Measurements from ENCODE around the gene SLC9C2.
"Not testable (repeated sequence)": the region's sequence is repeated elsewhere in the genome, so short reads cannot be mapped to it uniquely, and the experiment has no call there.

Gene SLC9C2

DNA sequence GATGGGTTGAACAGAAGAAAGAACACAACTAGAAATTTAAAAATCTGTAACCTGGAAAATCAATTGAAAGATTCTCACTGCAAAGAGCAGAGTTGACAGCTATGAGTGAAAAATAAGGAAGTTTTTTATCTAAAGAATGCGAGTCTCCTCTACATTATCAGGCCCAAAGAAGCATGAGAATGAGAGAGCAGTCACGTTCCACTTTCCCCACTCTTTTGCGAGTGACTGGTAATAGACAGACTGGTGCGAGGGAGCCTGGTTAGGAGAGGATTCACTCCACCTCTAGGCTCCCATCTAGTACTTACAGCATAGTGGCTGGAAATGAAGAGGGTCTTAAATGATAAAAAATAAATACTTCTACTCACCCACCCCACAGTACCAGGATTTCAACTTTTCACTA is 73.8 kb downstream of the SLC9C2 start:
- DNase-seq, result no peak

DNA sequence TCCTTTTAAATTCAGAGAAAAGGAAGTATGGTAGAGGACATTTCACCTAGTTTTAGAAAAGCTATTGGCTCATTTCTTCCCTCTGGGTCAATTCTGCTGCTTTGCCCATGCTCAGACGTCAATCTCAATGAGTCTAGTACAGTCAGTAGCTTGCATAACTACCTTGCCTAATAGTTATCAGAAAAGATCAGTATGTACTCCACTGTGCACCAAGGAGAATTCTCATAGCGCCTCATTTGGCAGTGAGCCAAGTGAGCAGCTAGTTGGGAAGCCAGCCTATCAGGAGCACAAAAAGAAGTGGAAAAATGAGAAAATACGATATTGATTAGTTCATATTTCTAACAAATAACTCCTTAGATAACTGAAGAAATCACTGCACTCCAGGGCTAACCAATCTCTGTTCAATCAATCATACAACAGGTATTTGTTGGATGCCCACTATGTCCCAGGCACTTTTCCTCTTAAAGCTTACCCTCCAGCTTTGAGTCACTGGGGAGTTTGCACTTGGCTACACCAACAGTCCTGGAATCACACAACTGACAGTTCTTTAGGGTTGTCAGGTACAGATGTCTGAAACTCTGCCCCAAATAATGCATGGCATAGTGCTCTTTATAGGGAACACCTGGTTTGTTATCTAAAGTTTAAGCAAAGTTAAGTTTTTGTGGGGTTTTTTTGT is 75.6 kb downstream of the SLC9C2 start:
- no peak for DNase-seq

DNA sequence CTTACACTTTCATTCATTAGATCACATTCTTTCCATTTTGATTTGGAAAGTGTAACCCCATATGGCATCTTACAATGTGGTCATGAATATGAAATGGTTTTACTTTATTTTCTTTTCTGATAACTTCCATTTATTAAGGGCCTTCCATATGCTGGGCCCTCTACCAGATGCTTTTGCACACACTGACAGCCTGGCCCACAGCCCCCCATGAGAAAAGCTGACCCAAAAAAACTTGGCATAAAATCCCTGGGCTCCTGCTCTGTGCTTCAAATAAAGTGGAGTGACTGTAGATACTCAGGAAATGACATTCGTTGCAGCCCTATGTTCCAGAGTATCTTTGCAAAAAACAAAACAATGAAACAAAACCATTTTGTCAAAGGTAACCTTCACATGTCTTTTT is 76.9 kb downstream of the SLC9C2 start:
- DNase-seq, result no peak

DNA sequence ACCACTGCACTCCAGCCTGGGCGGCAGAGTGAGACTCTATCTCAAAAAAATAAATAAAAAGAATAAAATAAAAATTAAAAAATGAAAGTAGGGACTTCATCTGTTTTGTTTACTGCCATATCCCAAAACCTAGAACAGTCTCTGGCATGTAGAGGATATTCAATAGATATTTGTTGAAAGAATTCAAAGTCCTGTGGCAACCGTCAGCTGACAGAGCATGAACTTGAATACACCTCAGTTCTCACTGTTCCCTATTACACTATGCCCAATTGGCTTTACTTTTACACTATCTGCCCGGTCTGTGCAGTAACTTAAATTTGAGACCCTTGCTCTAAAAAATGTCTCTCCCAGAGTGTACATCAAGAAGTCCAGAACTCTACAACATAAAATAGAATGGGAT is 79.5 kb downstream of the SLC9C2 start:
- DNase-seq, result no peak

DNA sequence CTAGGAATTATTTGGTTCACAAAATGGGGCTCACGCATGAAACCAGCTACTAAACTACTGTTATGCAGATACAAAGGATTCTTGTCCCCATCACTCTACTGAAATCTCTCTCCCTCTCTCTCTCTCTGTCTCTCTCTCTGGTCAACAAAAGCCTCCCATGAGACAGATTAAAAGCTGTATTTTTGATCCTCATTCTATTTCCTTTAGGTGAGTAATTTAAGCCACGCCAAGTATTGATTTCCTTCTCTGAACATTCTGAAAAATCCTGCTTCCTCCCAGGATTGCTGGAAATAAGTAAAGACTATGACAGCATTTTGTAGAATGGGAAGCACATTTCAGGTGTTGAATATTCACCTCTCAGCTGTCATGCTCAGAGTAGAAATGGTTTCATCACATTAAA is 82.1 kb downstream of the SLC9C2 start:
- no peak for DNase-seq

DNA sequence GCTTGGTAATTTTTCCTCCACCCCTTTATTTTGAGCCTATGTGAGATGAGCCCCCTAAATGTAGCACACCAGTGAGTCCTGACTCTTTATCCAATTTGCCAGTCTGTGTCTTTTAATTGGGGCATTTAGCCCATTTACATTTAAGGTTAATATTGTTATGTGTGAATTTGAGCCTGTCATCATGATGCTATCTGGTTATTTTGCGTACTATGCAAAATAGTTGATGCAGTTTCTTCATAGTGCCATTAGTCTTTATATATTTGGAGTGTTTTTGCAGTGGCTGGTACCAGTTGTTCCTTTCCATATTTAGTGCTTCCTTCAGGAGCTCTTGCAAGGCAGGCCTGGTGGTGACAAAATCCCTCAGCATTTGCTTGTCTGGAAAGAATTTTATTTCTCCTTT is 88.4 kb downstream of the SLC9C2 start:
- not testable (repeated sequence) for DNase-seq

DNA sequence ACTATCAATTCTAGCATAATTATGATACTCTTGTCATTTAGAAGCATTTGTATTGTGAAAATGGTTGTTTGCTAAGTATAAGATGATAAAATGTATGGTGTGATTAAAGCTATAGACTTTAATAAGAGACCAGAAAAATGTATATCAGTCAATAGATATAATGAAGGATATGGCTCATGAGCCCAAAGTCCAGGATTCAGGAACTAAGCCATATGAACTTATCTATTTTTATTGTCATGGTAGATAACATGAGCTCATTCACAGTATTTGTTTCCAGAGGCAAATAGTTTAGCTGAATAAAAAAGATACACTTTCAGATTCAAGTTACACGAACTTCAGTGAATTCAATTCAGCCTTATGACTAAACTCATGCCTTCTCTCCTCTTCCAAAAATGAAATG is 93.1 kb downstream of the SLC9C2 start:
- no peak for DNase-seq

DNA sequence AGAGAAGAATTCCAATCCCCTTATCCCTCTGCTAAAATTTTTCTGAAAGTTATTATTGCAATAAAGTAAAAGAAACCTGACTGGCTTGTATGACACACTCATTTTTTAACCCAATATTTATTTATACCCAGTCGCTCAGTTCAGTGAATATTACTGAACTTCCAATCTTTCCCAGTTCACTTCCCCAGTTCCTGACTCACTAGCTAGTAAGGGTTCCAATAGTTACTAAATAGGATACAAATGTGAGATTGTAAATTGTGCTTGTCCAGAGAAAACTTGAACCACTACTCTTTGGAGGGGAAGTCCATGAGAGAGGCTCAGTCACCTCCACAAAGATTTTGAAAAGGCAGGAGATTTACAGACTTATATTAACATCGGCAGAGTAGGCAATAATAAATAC is 94.3 kb downstream of the SLC9C2 start:
- no peak for DNase-seq

DNA sequence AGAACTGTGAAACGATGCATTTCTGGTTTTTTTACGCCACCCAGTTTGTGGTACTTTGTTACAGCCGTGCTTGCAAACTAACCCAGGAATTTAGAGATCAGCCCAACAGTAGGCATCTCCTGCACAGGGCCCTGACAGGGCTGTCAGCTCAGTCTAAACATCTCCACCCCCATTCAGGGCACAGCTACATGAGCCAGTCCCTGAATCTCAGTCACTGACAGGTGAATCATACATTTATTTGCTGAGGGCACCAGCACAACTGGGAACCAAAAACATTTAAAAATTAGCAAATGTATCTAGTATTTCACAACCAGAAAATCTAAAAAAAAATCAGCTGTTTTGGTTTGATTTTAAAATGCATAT is 95.0 kb downstream of the SLC9C2 start:
- no peak for DNase-seq

DNA sequence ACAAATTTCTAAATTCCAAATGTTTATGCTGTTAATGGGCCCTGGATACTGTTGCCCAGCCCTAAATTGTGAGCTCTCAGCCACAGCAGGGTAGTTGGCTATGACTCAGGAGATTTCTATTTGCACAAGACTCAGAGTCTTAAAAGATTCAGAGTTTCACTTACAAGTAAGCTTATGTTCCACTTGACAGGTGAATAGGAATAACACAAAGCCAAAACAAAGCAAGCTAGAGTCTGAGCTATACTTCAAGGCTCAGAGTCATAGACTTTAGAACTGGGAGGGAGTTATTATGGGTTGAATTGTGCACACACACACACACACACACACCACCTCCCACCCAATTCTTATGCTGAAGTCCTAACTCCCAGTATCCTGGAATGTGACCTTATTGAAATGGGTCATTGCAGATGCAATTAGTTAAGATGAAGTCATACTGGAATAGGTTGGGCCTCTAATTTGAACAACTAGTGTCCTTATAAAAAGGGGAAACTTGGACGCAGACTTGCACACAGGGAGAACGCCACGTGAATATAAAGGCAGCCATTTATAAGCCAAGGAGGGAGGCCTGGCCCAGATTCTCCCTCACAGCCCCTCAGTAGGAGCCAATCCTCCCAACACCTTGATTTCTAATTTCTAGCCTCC is 95.5 kb downstream of the SLC9C2 start:
- no peak for DNase-seq

DNA sequence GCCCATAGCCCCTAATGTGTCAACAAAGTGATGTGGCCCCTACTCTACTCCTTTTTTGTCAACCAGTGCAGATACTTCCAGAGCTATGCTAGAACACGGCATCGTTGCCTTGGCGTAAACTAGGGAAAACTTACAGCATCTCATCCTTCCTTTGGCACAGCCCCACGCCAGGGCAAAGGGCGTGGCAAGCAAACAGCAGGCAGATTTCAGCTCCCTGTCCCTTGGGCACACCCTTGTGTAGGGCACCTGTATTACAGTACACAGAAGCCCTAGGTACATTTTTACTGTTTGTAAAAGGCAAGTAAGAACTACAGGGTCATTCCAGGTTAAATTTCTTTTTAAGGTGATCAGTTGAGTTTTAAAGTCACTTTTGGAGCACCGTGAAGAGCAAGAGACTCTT is 96.4 kb downstream of the SLC9C2 start:
- DNase-seq, result no peak

DNA sequence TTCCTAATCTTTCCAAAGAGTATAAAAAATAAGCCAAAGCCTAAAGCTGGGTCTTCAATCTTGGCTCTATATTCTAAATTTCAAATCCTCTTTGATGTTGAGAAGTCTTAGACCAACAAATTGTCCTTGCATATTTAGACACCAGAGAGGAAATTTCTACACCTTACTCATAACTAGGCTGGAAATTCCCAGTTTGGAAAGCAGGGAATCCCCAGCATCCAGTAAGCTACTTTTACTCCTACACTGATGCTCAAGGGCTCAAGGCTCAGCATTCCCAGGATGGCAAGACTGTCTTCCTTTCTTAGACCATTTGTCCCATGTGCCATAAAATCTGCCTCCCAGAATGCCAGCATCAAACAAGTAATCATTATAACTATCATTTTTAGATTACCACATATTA is 97.5 kb downstream of the SLC9C2 start:
- no peak for DNase-seq

DNA sequence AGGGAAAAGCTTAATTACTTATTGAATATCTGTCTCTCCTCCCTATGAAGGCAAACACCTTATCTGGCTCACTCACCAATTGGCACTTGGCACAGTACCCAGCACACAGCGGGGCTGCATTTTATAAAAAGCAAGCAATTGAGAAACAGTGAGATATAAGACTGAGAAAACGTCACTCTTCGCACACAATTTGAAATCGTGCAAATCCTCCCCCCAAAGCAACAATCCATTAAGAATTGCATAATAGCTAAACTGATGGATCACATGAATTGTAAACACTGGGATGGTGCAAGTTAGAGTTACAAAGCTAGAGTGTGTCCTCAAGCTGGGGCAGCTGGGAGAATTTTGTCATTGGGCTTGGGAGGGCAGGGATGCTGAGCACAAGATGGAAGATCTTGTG is 98.6 kb downstream of the SLC9C2 start:
- DNase-seq, result no peak

DNA sequence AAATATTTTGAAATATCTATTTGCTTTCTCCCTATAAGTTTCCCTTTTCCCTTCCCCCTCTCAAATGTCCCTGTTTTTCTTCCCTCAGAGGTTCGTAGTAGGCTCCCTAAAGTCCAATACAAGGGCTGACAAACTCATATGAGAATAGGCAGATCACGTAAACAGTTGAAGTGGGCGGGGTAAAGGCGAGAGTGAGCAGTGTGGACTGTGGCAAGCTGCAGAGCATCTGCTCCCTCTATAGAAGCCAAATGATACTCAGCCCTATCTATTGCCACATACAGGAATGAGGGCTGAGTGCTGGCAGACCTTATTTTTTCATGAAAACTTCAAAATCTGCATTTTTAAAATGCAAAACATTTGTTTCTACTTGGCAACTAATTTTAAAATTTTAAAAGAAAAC is 99.5 kb downstream of the SLC9C2 start:
- DNase-seq, result no peak

DNA sequence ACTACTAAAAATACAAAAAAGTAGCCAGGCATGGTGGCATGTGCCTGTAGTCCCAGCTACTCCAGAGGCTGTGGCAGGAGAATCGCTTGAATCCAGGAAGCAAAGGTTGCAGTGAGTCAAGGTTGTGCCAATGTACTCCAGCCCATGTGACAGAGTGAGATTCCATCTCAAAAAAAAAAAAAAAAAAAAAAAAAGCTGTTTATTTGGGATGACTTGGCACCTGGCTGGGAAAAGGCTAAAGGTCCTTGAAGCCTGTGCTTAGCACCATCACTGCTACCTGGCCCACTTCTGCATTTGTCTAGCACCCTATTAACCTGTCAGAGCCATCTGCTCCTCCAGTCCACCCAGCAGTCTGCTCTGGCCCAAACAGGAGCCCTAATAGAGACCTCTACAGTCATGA is 100.8 kb downstream of the SLC9C2 start:
- DNase-seq, result no peak

DNA sequence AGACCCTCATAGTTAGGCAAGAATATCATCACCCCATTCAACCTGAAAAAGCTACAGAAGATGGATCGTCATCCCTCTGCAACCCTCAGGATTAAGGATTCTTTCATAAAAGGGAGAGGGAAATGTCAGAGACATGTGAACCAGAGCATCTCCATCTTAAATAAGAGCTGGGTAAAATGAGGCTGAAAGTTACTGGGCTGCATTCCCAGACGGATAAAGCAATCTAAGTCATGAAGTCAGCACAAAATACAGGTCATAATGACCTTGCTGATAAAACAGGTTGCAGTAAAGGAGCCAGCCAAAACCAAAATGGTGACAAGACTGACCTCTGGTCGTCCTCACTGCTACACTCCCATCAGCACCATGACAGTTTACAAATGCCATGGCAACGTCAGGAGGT is 103.1 kb downstream of the SLC9C2 start:
- no peak for DNase-seq

DNA sequence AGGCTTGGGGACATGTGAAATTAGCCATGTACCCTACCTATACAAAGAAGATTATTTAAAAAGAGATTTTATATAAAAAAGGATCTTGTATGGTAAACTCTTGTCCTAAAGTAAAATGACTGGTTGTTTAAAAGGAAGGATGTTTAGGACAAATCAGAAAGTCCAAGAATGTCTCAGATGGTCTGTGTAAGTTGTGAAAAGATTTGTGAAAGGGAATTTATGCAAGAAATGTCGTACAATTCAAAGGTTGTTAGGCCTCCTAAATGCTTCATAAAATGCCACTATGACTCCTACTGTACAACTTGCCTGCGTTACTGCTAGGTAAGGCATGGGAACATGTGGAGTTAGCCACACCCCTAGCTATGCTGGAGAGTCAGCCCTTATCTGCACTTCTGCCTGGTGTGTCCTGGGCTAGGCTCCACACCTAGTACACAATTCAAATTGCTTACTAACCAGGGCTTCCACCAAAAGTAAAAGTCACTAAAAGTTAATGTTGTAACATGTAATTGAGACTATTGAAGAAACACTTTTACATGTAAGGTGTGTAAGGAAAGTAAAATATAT is 106.0 kb downstream of the SLC9C2 start:
- DNase-seq, result no peak

DNA sequence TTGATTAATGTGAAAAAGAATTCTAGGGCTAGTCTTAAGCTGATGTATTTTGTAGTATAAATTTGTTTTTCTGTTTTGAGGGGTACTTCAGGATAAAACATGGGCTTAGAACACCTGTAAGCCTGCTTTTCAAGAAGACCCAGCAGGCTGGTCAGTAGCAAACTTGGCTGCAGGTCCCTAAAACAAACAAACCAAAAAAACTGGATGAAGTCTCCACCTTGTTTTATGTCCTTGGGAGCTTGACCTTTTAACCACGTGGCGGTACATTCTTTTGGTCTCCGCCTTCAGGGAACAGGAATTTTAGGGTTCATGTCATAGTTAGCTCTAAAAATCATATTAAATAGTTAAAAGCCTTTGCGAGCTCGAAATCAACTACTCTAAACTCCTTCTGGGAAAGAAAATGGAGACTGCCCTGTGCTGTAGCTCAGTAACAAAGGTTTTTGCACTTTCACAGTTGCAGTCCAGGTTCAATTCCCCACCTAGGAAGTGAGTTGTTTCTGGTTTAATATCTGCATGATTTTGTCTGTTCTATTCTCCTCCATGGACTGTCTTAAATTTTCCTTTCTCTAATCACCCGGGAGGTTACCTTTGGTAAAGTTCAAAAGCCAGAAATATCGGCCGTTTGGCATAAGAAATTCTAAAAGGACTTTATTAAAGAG is 107.1 kb downstream of the SLC9C2 start:
- DNase-seq, result no peak

DNA sequence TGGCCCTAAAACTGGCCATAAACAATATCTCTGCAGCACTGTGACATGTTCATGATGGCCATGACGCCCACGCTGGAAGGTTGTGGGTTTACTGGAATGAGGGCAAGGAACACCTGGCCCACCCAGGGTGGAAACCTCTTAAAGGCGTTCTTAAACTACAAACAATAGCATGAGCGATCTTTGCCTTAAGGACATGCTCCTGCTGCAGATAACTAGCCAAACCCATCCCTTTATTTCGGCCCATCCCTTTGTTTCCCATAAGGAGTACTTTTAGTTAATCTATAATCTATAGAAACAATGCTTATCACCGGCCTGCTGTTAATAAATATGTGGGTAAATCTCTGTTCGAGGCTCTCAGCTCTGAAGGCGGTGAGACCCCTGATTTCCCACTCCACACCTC is 109.7 kb downstream of the SLC9C2 start:
- not testable (repeated sequence) for DNase-seq

DNA sequence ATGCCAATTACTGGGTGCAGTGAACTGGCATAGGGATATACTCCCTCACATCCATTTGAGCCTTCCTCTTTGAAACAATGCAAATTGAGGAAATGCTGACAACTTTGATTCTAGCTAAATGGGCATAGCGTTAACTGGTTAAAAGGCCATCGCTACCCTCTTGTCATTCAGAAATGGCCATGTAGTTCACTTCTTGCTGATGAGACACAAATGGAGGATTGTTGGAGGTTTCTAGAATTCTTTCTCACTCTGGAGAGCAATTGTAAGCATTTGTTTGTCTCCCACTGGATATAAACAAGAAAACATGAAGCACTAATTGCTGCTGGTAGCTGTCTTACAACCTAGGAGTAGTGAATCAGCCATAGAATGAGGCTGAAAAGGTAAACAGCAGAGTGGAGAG is 111.4 kb downstream of the SLC9C2 start:
- DNase-seq, result no peak

DNA sequence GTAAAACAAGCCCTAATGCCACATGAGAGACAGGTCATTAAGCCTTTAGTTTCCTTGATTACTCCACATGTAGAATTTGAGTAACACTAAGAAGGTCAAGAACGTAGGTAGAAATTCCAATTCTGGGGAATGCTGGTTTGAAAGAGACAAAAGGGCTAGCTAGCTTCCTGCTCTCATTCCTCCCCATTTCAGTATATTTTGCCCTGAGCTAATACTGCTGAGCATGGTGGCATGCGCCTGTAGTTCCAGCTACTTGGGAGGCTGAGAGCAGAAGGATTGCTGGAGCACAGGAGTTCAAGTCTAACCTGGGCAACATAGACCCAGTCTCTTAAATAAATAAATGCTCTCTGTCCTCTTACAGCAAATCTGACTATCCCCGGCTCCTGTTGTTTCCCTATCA is 112.9 kb downstream of the SLC9C2 start:
- no peak for DNase-seq

DNA sequence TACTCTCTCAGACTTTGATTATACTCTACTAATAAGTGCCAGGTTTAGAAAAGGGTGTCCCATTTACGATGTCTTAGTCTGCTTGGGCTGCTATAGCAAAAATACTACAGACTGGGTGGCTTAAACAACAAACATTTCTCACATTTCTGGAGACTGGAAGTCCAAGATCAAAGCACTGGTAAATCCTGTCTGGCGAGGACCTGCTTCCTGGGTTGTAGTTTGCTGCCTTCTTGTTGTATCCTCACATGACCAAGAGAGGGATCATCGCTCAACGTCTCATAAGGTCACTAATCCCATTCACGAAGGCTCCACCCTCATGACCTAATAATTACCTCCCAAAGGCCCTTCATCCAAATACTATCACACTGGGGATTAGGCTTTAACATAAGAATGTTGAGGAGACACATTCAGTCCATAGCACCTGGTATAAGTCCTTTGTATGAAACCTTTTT is 113.7 kb downstream of the SLC9C2 start:
- DNase-seq, result no peak

DNA sequence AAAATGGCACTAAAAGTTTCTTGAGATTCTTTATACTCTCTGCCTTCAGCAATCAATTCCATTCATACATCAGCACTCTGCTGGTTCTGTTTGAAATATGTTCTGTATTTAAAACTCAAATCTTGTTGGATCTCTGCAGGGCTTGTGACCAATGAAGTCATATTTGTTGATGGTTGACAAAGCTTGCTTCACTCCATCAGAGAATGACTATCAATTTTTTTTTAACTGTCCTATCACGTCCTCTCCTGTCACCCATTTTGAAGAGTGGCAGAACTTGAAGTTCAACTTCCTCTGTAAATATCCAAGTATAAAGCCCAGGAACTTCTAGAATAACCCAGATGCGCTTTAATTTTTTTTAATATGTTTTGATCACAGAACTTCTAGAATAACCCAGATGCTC is 114.9 kb downstream of the SLC9C2 start:
- DNase-seq, result no peak

DNA sequence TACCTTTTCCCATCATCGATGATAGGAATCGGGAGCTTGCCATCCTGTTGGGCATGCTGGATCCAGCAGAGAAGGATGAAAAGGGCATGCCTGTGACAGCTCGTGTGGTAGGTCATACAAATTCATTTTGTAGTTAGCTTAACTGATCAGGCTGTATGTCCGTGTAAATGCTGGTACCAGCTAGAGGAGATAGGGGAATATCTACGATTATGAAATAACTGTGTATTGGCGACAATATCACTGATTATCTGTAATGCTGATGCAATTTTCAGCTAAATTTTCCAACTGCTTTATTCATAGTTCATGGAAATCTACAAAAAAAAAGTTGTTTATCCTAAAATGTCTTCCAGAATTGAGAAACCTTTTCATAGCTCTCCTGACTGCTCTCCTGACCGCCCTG is 117.5 kb downstream of the SLC9C2 start:
- no peak for DNase-seq
